Breast epithelium (tissue), 4 donors: ENCODE results near the gene RSBN1. TPM values are rescaled to one million over a fixed set of nuclear protein-coding genes. Genes with fewer than 3 reads are reported as not detected.

Source experiments
- DNase-seq, 2 donors: peaks; one replicate each; pipeline ENCODE4 v3.0.0-alpha.2; 2019; ENCODE audit warnings: low spot score in 2 of 2
- H3K27ac ChIP-seq, 2 donors: fragments of 200-600 bp; sonication (generic) in 1 of 2; one replicate each; pipeline ENCODE4 v1.5.1; 2016 to 2019; ENCODE audit warnings: mild to moderate bottlenecking in 1 of 2
- H3K27me3 ChIP-seq, 2 donors: fragments of 200-600 bp; sonication (generic) in 1 of 2; one replicate each; pipeline versions ENCODE4 v1.5.1 to v1.6.0; 2017 to 2019; ENCODE audit warnings: control low read depth in 1 of 2, mild to moderate bottlenecking in 1 of 2
- H3K36me3 ChIP-seq: fragments of 200-600 bp; one replicate; pipeline ENCODE4 v1.5.1; 2019
- H3K4me1 ChIP-seq, 2 donors: fragments of 200-600 bp; sonication (generic); one replicate each; pipeline ENCODE4 v1.5.1; 2016 to 2019; ENCODE audit warnings: control low read depth in 1 of 2
- H3K4me3 ChIP-seq, 3 donors: fragments of 200-600 bp; sonication (generic); 1 replicate in 2 of 3; 2 replicates in 1 of 3; pipeline ENCODE4 v1.5.1; 2016 to 2019; ENCODE audit warnings: mild to moderate bottlenecking in 3 of 3, moderate library complexity in 2 of 3
- H3K9me3 ChIP-seq, 2 donors: fragments of 200-600 bp; sonication (generic) in 1 of 2; one replicate each; pipeline ENCODE4 v1.5.1; 2016 to 2019; ENCODE audit warnings: control low read depth in 1 of 2
- CTCF ChIP-seq, 3 donors: fragments of 450-650 bp; IDR thresholded peaks; one replicate each; pipeline ENCODE4 v1.5.1; 2016 to 2017; ENCODE audit warnings: antibody characterized with exemption in 3 of 3, mild to moderate bottlenecking in 3 of 3, moderate library complexity in 3 of 3
- POLR2A ChIP-seq: fragments of 450-650 bp; IDR thresholded peaks from one replicate; pipeline ENCODE4 v1.6.1; 2016; ENCODE audit warnings: antibody characterized with exemption, mild to moderate bottlenecking, moderate library complexity
- intact Hi-C: fragments of 100-400 bp; cut with DNase I; formaldehyde crosslinking; loops from one replicate; pipeline ENCODE4 v1.15.1; 2023; ENCODE audit warnings: low total_unique reads
- total RNA-seq, 3 donors: library from RNA; depleted of rRNA; stranded (reverse); fragments of >200 nt; gene quantifications; one replicate each; pipeline ENCODE4 v1.1.0, GENCODE V29; 2016

The RSBN1 gene
- total RNA-seq, 3 donors from 2014 or later = 25.1 to 41.3 (median 28.2) TPM

DNA sequence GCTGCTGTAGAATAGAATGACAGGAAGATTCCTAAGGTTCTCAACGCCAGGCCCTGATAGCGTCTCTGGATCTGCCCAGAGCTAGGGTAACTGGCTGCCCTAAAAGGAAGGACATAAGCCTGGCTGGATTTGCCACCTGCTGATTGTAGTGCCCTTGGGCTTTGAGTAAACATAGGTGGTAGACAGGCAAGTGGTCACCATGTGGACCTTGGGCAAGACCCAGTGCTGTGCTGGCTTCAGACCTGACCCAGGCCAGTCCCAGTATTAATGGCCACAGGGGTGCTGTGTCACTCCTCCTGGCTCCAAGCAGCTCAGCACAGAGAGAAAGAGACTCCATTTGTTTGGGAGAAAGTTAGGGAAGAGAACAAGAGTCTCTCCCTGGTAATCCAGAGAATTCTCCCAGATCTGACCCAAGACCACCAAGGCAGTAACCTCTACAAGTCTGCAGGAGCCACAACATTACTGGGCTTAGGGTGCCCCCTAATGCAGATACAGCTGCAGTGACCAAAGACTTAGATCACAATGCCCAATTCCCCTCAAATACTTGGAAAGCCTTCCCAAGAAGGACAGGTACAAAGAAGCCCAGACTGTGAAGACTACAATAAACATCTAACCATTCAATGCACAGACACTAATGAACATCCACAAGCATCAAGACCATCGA, 97.5 kb downstream of the RSBN1 start:
- Histone ChIP-seq H3K4me3 (no peak overlapping the region), H3K27me3 (no peaks in the 10 kb centered on the region), H3K36me3 (no peaks in the 10 kb centered on the region), H3K4me1 (no peaks in the 10 kb centered on the region), H3K9me3 (peaks cover 0 to 6% of the 10 kb centered on the region in 2 donors), H3K27ac (no peak overlapping the region)
- DNase-seq = no peak
- intact Hi-C loops = no loop called here
- TF ChIP-seq CTCF (IDR thresholded peaks at IDR 0.05) = no peak
- TF ChIP-seq POLR2A = no peak

Other genes starting within 250 kb of the RSBN1 start
- gene PHTF1, start 53.0 kb downstream of the RSBN1 start, total RNA-seq = 10 to 100 TPM; 13.8 to 18.4 (median 16.4) TPM
- 1 to 10 TPM; 3.4 to 7.2 (median 3.6) TPM for gene PTPN22, start 59.2 kb upstream of the RSBN1 start, total RNA-seq
- 1 to 10 TPM in 1 of 3 donors, under 1 TPM in 2; 0.44 to 1.6 (median 0.48) TPM for gene BCL2L15, start 75.1 kb upstream of the RSBN1 start, total RNA-seq
- gene AP4B1, start 92.3 kb upstream of the RSBN1 start, total RNA-seq = 10 to 100 TPM; 10.8 to 18.1 (median 14.9) TPM
- gene DCLRE1B, start 92.8 kb upstream of the RSBN1 start, total RNA-seq = 1 to 10 TPM; 3.3 to 6.2 (median 3.5) TPM
- gene HIPK1, start 116.8 kb upstream of the RSBN1 start, total RNA-seq = 10 to 100 TPM; 46.9 to 66.2 (median 57.8) TPM
- 100 to 1,000 TPM in 1 of 3 donors, 10 to 100 TPM in 2; 46.2 to 155 (median 51.2) TPM for gene OLFML3, start 167.0 kb upstream of the RSBN1 start, total RNA-seq